Thyroid gland (tissue), 4 donors: ENCODE measurements around the gene DNAJB14. TPM values are rescaled to one million over a fixed set of nuclear protein-coding genes. Genes with fewer than 3 reads are reported as not detected.

Experiments
- DNase-seq, 2 donors: peaks; one replicate each; pipeline ENCODE4 v3.0.0-alpha.2; 2019
- H3K27ac ChIP-seq, 3 donors: fragments of 200-600 bp; sonication (generic); 1 replicate in 2 of 3; 2 replicates in 1 of 3; pipeline ENCODE4 v1.5.1; 2016 to 2019; ENCODE audit warnings: mild to moderate bottlenecking in 1 of 3, moderate library complexity in 1 of 3
- H3K27me3 ChIP-seq: fragments of 200-600 bp; sonication (generic); one replicate; pipeline ENCODE4 v1.5.1; 2019
- H3K36me3 ChIP-seq, 2 donors: fragments of 200-600 bp; sonication (generic); one replicate each; pipeline ENCODE4 v1.5.1; 2016 to 2019
- H3K4me1 ChIP-seq, 2 donors: fragments of 200-600 bp; sonication (generic); one replicate each; pipeline ENCODE4 v1.5.1; 2017 to 2019
- H3K4me3 ChIP-seq, 3 donors: fragments of 200-600 bp; sonication (generic); replicated peaks in 1 of 3; 1 replicate in 2 of 3; 2 replicates in 1 of 3; pipeline ENCODE4 v1.5.1; 2016; ENCODE audit warnings: mild to moderate bottlenecking in 1 of 3
- H3K9me3 ChIP-seq: fragments of 200-600 bp; sonication (generic); one replicate; pipeline ENCODE4 v1.5.1; 2017
- POLR2A ChIP-seq, 2 donors: fragments of 450-650 bp; IDR thresholded peaks; one replicate each; pipeline ENCODE4 v1.6.1; 2017; ENCODE audit warnings: antibody characterized with exemption in 2 of 2, mild to moderate bottlenecking in 2 of 2, moderate library complexity in 1 of 2
- WGBS, 2 donors: methylation state at CpG; one replicate each; pipeline ENCODE4 v1.1.5; 2017; 5-methylcytosine and 5-hydroxymethylcytosine counted together
- intact Hi-C: fragments of 100-400 bp; cut with DNase I; formaldehyde crosslinking; loops from one replicate; pipeline ENCODE4 v1.15.1; 2023
- total RNA-seq, 4 donors: library from RNA; depleted of rRNA; stranded (reverse); fragments of >200 nt; gene quantifications; one replicate each; pipeline ENCODE4 v1.2.3, GENCODE V29; 2016
- TF ChIP-seq, protein P1 (sequence below), 6 experiments: fragments of 200-600 bp in 3 of 6; fragments of 450-650 bp in 3 of 6; sonication (generic) in 3 of 6; IDR thresholded peaks; one replicate each; pipeline ENCODE4 v1.5.1; 2016 to 2019; ENCODE audit warnings: antibody characterized with exemption in 6 of 6, mild to moderate bottlenecking in 2 of 6, inconsistent platforms in 1 of 6, moderate library complexity in 1 of 6

The DNAJB14 gene
- total RNA-seq, 4 donors from 2014 or later = 48.1 to 84.4 (median 72.3) TPM

DNA sequence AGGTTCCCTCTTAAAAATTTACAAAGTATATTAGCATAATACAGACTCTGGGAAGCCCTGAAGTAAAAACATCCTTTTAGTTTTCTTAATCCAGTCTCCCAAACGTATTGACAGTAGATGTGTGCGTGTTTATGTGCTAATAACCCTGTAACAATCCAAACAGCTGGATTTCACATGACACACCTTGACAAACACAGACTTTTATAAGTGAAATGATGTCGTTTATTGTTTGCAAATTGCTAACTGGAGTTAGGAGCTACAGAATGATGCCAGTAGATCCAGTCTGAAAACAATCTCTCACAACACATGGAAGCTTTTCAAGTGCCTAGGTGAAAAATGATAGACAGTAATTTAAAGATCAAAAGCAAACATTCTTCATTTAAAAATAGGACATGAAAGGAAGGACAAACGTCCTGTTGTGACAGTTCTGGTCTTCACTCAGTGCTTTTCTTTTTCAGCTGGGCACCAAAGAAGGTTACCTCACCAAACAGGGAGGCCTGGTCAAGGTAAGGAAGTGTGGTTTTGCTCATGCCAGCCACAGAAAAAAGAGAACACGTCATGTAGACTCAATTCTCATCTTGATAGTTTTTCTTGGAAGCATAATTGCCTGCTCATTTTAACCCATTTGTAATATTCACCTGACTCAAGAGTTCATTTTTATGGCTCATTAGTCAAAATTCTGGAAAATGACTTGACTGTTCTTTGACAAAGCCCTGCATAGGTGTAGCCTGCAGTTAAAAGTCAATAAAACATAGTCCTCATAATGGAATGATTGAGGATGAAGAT, 85.1 kb downstream of the DNAJB14 start:
- no peak overlapping the region for H3K4me3 ChIP-seq
- no peak overlapping the region for H3K27ac ChIP-seq
- DNase-seq = no peak
- peaks cover 0 to 6% of the 10 kb centered on the region in 2 donors for H3K4me1 ChIP-seq
- intact Hi-C loops = no loop called here
- TF ChIP-seq, protein P1, sequence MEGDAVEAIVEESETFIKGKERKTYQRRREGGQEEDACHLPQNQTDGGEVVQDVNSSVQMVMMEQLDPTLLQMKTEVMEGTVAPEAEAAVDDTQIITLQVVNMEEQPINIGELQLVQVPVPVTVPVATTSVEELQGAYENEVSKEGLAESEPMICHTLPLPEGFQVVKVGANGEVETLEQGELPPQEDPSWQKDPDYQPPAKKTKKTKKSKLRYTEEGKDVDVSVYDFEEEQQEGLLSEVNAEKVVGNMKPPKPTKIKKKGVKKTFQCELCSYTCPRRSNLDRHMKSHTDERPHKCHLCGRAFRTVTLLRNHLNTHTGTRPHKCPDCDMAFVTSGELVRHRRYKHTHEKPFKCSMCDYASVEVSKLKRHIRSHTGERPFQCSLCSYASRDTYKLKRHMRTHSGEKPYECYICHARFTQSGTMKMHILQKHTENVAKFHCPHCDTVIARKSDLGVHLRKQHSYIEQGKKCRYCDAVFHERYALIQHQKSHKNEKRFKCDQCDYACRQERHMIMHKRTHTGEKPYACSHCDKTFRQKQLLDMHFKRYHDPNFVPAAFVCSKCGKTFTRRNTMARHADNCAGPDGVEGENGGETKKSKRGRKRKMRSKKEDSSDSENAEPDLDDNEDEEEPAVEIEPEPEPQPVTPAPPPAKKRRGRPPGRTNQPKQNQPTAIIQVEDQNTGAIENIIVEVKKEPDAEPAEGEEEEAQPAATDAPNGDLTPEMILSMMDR (IDR thresholded peaks at IDR 0.05) = no peak
- TF ChIP-seq POLR2A (IDR thresholded peaks at IDR 0.05) = no peak
- WGBS, 2 donors = 62 to 66% methylated on average over 5 of the region's 5 CpGs
- no peaks in the 10 kb centered on the region for H3K9me3 ChIP-seq
- no peaks in the 10 kb centered on the region for H3K36me3 ChIP-seq
- no peaks in the 10 kb centered on the region for H3K27me3 ChIP-seq

DNA sequence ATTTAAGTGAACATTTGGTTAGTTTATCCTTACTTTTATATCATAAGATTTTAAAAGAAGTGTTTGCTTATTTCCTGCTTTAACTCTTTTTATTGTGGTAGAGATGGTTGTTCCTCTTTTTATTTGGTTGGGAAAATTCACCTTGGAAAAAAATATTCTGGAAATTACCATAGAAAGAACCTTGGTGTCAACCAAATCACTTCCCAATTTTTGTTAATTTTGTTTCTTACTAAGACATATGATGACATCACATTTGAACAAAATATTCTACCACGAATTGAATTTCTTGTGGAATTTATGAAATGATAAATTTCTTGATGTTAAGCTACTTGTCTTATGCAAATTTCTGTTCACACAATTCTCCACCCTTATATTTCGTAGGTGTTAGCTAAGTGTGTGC, 85.9 kb downstream of the DNAJB14 start:
- Histone ChIP-seq H3K36me3 (no peaks in the 10 kb centered on the region), H3K4me1 (peaks cover 0 to 6% of the 10 kb centered on the region in 2 donors), H3K4me3 (no peak overlapping the region), H3K27ac (no peak overlapping the region), H3K27me3 (no peaks in the 10 kb centered on the region), H3K9me3 (no peaks in the 10 kb centered on the region)
- DNase-seq = no peak
- no peak for TF ChIP-seq POLR2A (IDR thresholded peaks at IDR 0.05)
- TF ChIP-seq, protein P1 (IDR thresholded peaks at IDR 0.05) = no peak
- intact Hi-C loops = no loop called here
- 87 to 92% methylated on average over 2 of the region's 2 CpGs for WGBS, 2 donors

DNA sequence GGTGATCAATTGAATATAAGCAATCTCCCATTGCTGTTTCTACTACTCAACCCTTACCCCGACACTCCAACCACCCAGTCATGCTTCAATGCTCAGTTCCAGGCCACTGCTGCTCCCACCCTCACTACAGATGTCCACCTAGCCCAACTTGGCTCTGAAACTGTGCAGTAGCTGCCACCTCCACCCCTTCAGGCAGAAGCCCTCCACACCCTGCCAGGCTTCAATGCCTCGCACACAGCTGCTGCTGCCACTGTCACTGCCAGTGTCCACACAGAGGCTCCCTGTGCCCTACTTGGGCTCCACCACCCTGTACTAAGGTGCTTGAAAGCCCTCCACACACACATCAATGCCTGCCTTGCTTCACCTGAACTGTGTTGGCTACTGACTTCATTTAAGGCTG, 86.8 kb downstream of the DNAJB14 start:
- no peaks in the 10 kb centered on the region for H3K27me3 ChIP-seq
- intact Hi-C loops = no loop called here
- peak; percentile 66 to 68 for DNase-seq
- 27 to 45% methylated on average over 2 of the region's 2 CpGs for WGBS, 2 donors
- H3K4me3 ChIP-seq = no peak overlapping the region
- H3K9me3 ChIP-seq = no peaks in the 10 kb centered on the region
- H3K4me1 ChIP-seq = peaks cover 0 to 6% of the 10 kb centered on the region in 2 donors
- H3K36me3 ChIP-seq = no peaks in the 10 kb centered on the region
- TF ChIP-seq, protein P1 (IDR thresholded peaks at IDR 0.05) = no peak
- TF ChIP-seq POLR2A (IDR thresholded peaks at IDR 0.05) = no peak
- H3K27ac ChIP-seq = no peak overlapping the region

DNA sequence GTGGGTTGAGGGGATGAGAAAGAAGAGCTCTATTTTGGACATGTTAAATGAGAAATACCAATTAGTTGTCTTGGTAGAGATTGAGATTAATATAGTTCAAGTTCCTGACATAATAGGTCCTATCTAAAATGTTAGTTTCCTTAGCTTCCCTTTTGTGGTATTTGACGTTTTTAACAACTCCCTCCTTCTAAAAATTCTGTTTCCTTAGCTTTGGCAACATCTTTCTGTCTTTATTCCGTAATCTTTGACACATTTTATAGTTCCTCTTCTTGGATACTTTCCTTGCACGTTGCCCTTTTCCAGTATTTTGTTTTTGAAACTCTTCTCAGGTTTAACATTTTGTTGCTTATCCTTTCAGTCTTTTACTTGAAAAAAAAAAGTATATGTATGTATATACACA, 89.1 kb downstream of the DNAJB14 start:
- Histone ChIP-seq H3K4me1 (peaks cover 0 to 6% of the 10 kb centered on the region in 2 donors), H3K9me3 (no peaks in the 10 kb centered on the region), H3K27me3 (no peaks in the 10 kb centered on the region), H3K27ac (no peak overlapping the region), H3K4me3 (no peak overlapping the region), H3K36me3 (no peaks in the 10 kb centered on the region)
- intact Hi-C loops = no loop called here
- no peak for TF ChIP-seq POLR2A (IDR thresholded peaks at IDR 0.05)
- TF ChIP-seq, protein P1 (IDR thresholded peaks at IDR 0.05) = no peak
- WGBS, 2 donors = 75 to 76% methylated on average over 3 of the region's 3 CpGs
- no peak for DNase-seq

DNA sequence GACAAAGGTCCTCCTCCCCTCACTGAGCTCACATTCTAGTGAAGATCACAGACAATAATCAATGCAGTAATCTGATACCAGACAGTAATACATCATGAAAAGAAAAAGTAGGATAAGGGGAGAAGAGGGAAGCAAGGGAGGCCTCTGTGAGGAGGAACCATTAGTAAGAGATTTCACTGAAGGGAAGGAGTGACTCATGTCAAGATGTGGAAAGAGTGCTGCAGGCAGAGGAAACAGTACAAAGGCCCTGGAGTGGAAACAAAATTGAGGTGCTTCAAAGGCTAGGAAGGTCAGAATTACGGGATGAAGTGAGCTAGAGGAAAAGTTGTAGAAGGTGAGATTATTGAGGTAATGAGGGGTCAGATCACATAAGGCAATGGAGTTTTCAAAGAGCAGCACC, 90.3 kb downstream of the DNAJB14 start:
- Histone ChIP-seq H3K36me3 (no peaks in the 10 kb centered on the region), H3K9me3 (no peaks in the 10 kb centered on the region), H3K27ac (no peak overlapping the region), H3K4me3 (no peak overlapping the region), H3K4me1 (peaks cover 0 to 6% of the 10 kb centered on the region in 2 donors), H3K27me3 (no peaks in the 10 kb centered on the region)
- 54 to 74% methylated on average over 1 of the region's 1 CpG for WGBS, 2 donors
- no peak for DNase-seq
- intact Hi-C loops = no loop called here
- no peak for TF ChIP-seq POLR2A (IDR thresholded peaks at IDR 0.05)
- TF ChIP-seq, protein P1 (IDR thresholded peaks at IDR 0.05) = no peak
